DMS53 treated with DMSO at 0.1 percent for 48 hours (cell line): Measurements from ENCODE around the gene CFAP299.

Experiments
- DNase-seq: peaks from one replicate; lab custom pipeline; 2025; ENCODE audit not compliant: unreplicated experiment; lab: John Stamatoyannopoulos, UW

CFAP299 gene

DNA sequence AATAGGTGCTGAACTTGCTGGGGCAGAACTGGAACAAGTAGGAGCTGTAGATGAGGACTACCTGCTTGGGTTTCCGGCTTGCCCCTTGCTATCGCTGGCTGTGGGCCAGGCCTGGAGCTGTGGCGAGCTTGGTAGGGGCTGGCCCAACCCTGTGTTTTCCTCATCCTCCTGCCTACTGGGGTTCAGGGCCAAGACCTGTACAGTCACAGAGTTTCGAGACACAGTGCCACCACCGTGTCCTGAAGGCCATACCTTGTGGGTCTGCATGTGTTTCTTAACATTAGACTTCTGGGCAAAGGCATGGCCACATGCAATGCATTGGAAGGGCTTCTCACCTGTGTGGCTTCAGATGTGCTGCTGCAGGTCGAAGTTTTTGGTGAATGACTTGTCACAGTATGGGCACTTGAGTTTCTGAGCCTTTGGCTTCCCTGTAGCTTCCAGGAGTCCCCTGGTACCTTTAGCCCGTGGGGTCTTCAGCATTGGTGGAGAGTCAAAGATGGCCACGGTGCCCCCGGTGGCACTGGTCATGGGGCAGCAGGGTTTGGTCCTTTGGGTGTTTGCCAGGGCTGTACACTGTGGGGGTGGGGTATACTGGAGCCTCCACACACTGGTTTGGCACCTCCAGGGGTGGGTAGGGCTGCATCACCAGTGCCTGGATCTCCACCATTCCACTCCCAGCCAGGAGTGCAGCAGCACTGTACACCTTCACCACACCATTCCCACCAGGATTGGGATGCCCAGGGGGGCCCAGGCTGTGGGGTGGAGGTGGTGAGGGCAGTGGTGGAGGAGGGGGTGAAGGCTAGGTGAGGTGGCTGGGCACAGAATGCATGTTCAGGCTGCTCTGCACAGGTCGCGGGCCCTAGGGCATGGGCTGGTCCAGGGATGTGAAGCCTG, 52.1 kb downstream of the CFAP299 start:
- no peak for DNase-seq

DNA sequence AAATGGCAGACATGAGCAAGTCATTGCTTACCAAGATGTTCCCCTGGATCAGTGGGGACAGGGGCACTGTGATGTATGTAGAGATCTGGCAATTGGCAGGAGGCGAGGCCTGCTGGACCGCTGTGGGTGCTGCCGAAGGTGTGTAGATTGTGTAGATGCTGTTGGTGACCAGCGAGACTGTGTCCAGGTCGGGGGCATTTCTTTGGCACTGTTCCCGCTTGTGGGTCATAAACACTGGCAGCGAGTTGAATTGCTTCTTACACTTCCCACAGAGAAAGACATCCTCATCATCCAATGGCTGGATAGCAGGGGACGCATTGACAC, 52.7 kb downstream of the CFAP299 start:
- no peak for DNase-seq

DNA sequence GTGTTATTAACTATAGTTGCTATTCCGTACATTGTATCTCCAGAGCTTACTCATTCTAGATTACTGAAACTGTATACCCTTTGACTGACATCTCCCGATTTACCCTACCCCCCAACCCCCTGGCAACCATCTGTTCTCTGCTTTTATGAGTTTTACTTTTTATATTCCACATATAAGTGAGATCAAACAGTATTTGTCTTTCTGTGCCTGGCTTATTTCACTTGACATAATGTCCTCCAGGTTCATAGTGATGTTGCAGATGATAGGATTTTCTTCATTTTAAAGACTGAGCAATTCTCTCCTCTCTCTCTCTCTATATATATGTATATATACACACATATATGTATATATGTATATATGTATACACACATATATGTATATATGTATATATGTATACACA, 54.6 kb downstream of the CFAP299 start:
- DNase-seq = no peak

DNA sequence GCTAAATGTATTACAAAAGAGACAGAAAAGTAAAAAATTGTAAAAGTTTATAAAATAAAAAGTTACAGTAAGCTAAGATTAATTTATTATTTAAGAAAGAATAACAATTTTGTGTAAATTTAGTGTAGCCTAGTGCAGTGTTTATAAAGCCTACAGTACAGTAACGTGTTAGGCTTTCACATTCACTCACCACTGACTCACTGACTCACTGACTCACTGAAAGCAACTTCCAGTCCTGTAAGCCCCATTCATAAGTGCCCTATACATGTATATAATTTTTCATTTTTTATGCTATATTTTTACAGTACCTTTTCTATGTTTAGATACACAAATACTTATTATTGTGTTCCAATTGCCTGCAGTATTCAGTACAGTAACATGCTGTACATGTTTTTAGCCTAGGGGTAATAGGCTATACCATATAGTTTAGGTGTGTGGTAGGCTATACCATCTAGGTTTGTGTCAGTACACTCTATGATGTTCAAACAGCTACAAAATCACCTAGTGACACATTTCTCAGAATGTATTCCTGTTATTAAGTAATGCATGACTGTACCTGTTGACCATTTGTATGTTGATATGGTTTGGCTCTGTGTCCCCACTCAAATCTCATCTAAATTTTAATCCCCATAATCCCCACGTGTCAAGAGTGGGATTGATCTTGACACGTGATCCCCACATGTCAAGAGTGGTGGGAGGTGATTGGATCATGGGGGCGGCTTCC, 57.9 kb downstream of the CFAP299 start:
- DNase-seq = no peak

DNA sequence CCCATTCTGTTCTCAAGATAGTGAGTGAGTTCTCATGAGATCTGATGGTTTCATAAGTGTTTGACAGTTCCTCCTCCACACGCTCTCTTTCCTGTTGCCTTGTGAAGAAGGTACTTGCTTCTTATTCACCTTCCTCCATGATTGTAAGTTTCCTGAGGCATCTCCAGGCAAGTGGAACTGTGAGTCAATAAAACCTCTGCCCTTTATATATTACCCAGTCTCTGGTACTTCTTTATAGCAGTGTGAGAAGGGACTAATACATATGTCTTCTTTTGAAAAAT, 58.4 kb downstream of the CFAP299 start:
- DNase-seq = no peak

DNA sequence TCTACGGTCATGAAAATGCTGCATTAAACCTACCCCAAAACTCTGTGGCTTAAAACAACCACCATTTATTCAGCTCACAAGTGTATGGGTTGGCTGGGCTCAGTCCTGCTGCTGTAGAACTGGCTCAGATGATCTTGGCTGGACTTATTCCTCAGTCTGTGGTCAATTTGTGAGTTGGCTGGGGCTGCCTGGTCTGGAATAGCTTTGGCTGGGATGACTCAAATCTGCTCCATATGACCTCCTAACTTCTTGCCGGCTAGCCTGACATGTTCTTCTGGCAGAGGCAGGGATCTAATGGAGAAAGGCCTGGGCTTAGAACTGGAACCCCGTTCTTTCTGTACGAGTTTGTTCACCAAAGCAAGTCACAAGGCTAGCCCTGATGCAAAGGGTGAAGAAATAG, 71.7 kb downstream of the CFAP299 start:
- DNase-seq = no peak

DNA sequence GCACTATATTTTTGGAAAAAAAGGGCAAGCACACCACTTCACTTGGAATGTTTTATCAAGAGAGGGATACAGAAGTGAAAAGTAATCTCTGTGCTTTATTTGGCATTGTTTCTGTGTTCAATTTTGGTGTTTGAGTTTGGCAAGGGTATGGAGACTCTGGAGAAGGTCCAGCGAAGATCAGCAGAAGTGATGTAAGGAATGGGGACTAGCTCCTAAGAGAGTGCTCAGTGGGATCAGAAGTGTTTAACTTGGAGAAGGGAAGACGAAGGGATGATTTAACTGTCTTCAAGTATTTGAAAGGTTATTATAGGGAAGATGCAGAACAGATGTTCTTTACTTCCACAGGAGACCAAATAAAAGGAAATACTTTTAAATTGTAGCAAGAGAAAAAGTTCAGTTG, 74.3 kb downstream of the CFAP299 start:
- DNase-seq = no peak

DNA sequence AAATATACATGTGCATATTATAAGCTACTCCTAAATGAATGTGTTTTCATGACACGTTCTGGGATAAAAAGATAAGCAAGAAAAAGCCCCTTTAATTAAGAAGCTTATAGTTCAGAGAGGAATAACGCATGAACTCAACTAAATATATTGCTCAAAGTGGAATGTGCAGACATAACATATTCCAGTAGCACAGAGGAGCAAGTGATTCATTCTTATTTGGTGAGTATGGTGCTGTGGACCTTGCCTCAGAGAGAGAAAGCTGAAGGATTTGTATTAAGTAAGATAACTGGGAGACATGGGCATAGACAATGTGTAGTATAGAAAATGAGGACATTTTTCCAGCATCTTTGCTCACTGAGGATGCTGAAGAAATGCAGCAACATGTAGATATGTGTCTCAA, 76.8 kb downstream of the CFAP299 start:
- no peak for DNase-seq

DNA sequence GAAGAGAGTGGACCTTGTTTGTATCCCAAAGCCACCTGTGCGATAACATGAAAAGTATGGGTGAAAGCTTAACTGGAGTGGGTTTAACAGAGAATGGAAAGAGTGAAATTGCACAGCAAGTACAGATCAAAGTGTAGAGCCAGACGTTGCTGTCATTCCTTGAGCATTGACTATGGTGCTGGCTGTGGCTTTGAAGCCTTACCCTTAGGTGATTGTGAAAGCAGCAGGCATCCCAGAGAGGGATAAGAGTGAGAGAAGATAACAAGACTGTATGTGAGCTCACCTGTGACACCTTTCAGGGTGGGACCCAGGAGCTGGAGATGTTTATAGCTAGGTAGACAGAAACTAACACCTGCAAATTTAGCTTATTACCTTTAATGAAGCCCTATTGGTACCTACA, 77.6 kb downstream of the CFAP299 start:
- no peak for DNase-seq

DNA sequence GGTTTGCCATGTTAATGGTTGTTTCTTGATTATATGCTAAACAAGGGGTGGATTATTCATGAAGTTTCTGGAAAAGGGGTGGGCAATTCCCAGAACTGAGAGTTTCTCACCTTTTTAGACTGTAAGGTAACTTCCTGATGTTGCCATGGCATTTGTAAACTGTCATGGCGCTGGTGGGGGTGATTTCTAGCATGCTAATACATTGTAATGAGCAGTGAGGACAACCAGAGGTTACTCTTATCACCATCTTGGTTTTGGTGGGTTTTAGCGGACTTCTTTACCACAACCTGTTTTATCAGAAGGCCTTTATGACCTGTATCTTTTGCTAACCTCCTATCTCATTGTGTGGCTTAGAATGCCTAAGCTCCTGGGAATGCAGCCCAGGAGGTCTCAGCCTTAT, 81.5 kb downstream of the CFAP299 start:
- DNase-seq = no peak

DNA sequence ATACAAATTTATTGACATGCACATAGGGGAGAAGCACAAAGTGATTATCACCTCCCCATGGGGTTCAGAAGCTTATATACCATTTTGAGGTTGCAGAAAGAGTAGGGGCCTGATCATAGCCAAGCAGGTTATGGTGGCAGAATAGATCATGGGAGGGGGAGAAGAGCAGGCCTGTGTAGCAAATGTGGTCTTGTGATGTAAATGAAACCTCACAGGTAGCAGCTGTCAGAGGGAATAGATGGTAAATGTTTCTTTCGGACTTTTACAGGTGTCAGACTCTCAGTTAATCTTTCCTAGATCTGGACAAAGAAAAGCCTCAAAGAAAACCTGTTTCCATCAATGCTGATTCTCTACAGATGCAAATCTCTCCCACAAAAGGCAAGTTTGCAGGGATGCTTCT, 84.4 kb downstream of the CFAP299 start:
- no peak for DNase-seq

DNA sequence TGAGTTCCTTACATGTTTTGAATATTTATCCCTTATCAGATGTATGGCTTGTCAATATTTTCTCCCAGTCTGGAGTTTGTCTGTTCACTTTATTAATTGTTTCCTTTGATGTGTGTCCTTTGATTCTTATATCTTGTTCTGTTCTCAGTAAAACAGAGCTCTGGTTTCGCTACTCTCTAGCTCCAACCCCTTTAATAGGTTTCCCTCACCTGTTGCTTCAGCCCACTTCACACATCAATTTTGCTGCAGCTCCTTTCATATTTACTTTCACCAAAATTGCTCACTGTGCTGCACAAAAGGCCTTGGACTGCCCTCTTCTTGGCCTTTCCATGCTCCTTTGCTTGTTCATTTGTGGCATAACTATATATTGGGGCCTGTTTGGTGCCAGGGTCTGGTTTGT, 85.1 kb downstream of the CFAP299 start:
- no peak for DNase-seq

DNA sequence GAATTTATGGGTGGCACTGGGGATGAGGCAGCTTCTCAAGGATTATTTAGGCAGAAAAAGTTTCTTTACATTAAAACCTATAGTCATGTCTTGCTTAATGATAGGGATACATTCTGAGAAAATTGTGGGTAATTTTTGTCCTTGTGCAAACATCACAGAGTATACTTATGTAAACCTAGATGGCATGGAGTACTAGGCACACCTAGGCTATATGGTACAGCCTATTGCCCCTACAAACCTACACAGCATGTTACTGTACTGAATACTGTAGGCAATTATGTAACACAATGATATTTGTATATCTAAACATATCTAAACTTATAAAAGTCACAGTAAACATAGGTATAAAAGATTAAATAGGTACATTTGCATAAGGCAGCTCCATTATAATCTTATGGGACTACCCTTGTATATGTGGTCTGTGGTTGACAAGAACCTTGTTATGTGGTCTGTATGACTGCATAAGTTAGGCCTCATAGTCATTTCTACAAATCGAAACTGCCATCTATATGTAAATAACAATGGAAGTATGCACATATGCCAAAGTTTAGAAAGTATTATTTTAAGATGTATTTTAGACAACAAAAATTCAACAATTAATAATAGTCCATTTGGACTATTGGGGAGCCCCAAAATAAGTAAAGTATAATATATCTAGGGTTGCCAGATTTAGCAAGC, 87.3 kb downstream of the CFAP299 start:
- no peak for DNase-seq

DNA sequence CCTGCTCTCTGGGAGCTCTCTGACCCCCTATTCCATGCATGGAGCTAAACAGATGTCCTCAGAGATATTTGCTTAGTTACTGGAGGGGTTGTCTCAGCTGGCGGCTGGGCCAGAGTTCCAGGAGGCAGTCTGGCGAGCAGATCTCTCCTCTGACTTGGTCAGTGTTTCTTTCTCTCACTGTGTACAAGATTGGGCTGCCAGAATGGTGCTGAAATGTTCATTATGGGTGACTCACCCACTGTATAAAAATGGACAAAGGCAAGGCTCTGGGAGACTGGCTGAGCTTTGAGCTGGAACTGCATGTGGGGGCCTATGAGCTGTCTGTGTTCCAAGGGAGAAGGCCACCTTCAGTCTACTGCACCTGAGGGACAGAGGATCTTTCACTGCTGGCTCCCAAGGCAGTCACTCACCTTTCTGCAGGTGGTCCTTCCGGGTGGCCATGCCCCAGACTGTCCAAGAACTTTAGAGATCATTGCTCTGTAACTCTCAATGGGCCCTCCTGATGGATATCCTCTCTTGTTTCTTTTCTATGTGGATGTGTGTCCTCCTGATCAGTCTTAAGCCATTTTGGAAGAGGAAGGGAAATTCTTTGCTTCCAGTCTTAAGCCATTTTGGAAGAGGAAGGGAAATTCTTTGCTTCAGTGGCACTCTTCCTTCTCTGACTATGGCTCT, 88.2 kb downstream of the CFAP299 start:
- no peak for DNase-seq

DNA sequence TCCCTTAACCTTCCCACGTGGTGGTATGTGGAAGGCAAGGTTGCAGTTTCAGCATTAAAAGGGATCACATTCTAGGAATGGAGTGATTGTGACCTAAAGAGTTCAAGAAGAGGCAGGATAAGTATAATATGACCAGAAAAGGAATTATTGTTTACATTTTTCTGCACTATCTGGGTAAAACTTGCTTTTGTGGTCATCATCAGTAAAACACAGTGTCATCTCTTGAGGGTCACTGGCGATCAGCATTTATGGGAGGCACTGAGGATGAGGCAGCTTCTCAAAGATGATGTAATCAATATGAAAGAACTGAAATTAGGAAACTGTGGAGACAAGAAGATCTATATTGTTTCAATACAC, 88.7 kb downstream of the CFAP299 start:
- DNase-seq = no peak

DNA sequence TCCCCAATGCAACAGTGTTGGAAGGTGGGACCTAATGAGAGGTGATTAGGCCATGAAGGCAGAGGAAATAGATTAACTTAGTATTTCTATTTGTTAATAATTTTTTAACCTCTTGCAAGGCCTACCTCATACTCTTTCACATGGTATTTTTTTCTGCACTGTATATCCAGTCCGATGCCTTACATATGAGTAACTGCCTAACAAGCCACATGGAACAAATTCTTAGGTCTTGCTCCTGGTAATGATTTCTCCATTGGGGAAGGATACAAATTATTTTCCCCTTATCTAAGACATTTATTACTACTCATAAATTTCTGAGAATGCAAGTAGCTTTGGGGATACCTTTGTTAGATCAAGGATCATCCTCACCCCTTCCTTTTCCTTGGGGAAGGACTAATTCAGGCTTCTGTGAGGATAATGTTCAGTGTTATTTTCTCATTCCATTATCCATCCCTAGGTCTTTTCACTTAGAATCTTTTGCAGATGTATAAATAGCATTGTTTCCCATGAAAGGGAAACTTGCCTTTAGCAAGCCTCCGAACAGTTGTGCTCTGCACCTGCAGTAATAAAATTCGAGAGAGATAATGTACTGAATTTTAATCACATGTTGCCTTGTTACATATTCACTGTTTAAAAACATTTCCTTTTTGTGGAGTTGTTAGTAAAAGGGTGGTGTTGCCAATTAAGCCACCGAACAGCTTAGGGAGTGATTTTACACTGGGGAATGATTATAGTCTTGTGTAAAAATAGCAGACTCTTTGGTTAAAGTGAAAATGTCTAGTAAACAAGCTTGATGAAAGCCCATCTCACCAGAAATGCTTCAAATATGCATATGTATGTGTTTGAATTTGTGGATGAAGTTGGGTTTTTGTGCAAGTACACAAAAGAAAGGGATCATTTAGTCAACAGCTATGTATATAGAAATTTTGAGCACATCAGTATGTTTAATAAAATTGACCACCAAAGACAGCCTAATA, 89.9 kb downstream of the CFAP299 start:
- DNase-seq = no peak

DNA sequence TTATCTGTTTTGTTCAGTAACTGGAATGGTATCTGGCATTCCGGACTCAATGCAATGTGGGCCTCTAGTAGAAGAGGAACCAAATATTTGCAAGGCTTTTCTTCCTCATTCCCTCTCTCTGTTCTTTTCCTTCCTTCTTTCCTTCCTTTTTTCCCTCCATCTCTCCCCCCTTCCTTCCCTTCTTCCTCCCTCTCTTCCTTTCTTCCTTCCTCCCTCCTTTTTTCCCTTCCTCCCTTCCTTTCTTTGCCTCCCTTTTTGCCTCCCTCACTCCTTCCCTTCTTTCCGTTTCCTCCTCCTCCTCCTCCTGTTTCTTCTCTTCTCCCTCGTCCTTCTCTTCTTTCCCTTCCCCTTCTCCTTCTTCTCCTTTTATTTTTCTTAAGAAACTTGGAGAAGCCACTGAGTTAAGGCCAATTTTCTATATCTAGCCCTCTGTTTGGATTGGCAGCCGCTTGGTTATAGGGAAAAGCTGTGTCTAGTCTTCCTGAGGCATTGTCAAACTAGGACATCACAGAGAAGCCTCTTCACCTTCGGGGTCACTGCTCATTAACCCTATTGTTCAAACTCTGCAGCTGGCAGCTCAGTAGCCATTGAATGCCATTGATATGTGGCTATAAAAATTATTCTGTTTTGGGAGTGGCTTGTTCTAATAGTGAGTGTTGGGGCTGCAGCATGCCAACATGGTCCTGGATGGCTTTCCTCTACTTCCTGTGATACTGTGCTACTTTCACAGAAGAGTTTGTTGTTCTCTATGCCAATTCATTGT, 95.9 kb downstream of the CFAP299 start:
- no peak for DNase-seq

DNA sequence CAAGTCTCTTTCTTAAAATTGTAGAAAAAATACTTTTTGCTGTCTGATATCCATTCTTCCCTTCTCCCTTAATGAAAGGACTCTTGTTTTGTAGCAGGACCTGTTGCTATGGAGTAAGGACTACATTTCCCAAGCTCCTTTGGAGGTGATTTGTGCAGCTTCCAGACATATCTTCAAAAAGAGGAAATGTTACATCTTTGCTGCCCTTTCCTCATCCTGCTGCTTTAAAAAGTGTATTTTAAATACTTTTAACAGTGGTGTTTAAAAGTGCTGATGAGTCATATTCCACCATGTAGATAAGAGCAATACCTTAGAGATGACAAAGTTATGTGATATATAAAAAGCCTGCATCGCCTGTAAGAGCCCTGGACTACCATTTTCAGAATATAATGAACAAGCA, 98.7 kb downstream of the CFAP299 start:
- no peak for DNase-seq

DNA sequence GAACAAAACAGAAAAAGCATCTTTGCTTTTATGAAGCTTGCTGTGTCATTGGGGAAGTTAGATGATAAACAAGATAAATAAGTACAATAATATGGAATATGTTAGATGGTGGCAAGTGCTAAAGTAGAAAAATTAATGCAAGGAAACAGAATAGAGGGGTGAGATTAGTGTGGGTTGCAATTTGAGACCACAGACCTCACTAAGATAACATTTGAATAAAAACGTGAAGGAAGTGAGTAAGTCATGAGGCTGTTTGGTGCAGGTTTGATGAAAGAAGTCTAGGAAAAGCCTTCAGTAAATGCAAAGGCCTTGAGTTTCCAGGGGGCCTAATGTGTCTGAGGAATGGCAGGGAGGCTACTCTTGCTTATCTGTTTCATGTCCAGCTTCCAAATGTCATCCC, 102.5 kb downstream of the CFAP299 start:
- no peak for DNase-seq
